Body of pancreas (tissue), 4 donors: Measurements from ENCODE around the gene SRSF12. TPM values are rescaled to one million over a fixed set of nuclear protein-coding genes. Genes with fewer than 3 reads are reported as not detected.

Experiments used
- ATAC-seq: fragments of 150-250 bp; one replicate; pipeline ENCODE4 v1.9.1; 2016
- DNase-seq, 4 donors: peaks; one replicate each; pipeline ENCODE4 v3.0.0-alpha.2; 2019
- H3K27ac ChIP-seq, 4 donors: fragments of 200-600 bp; sonication (generic); 1 replicate in 3 of 4; 2 replicates in 1 of 4; pipeline versions ENCODE4 v1.5.1 to v1.6.1; 2016 to 2019; ENCODE audit warnings: mild to moderate bottlenecking in 1 of 4, mixed read lengths in 1 of 4, moderate library complexity in 1 of 4
- H3K27me3 ChIP-seq, 2 donors: fragments of 200-600 bp; sonication (generic); one replicate each; pipeline ENCODE4 v1.6.0; 2016; ENCODE audit warnings: mild to moderate bottlenecking in 1 of 2
- H3K36me3 ChIP-seq, 2 donors: fragments of 200-600 bp; sonication (generic); replicated peaks in 1 of 2; 2 replicates each; pipeline ENCODE4 v1.5.1; 2016; ENCODE audit warnings: low read depth in 2 of 2; ENCODE audit not compliant: insufficient read depth in 1 of 2
- H3K4me1 ChIP-seq: fragments of 200-600 bp; sonication (generic); one replicate; pipeline ENCODE4 v1.6.0; 2016
- H3K4me3 ChIP-seq, 2 donors: fragments of 200-600 bp; sonication (generic); 1 replicate in 1 of 2; 2 replicates in 1 of 2; pipeline ENCODE4 v1.5.1; 2016 to 2019
- H3K9me3 ChIP-seq, 3 donors: fragments of 200-600 bp; sonication (generic); 1 replicate in 2 of 3; 2 replicates in 1 of 3; pipeline ENCODE4 v1.5.1; 2016
- CTCF ChIP-seq, 7 experiments: fragments of 450-650 bp in 4 of 7; fragments of 200-600 bp in 3 of 7; sonication (generic) in 3 of 7; IDR thresholded peaks; one replicate each; pipeline ENCODE4 v1.5.1; 2016 to 2019; ENCODE audit warnings: antibody characterized with exemption in 7 of 7
- POLR2A ChIP-seq, 3 donors: fragments of 450-650 bp; IDR thresholded peaks; one replicate each; pipeline ENCODE4 v1.6.1; 2016; ENCODE audit warnings: antibody characterized with exemption in 3 of 3, mild to moderate bottlenecking in 2 of 3
- WGBS, 2 donors: methylation state at CpG; one replicate each; pipeline ENCODE4 v1.1.5; 2017; 5-methylcytosine and 5-hydroxymethylcytosine counted together
- intact Hi-C: fragments of 100-400 bp; cut with DNase I; formaldehyde crosslinking; loops from one replicate; pipeline ENCODE4 v1.15.1; 2023
- total RNA-seq, 2 donors: library from RNA; depleted of rRNA; stranded (reverse); fragments of >200 nt; gene quantifications; one replicate each; pipeline ENCODE4 v1.1.0, GENCODE V29; 2016

Gene SRSF12
- total RNA-seq, 2 donors from 2014 or later = 0.52 to 0.99 TPM

DNA sequence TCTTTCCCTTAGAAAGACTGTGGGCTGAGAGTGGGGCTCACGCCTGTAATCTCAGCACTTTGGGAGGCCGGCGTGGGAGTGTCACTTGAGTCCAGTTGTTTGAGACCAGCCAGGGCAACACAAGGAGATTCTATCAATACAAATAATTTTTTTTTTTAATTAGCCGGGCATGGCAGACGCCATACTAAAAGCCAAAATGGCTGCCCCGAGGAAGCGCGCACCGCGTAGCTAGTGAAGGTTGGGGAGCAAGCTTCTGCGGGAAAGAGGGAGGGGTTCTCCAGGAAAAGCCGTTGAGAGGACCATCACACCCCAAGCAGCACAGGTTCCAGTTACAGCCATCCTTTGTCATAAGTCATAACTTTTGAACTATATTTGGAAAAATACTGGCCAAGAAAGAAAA, 58.6 kb downstream of the SRSF12 start:
- ATAC-seq = no peak
- Histone ChIP-seq H3K27ac (no peak overlapping the region), H3K9me3 (no peaks in the 10 kb centered on the region), H3K4me1 (no peaks in the 10 kb centered on the region), H3K36me3 (no peaks in the 10 kb centered on the region), H3K4me3 (no peak overlapping the region), H3K27me3 (no peaks in the 10 kb centered on the region)
- DNase-seq = no peak
- TF ChIP-seq POLR2A (IDR thresholded peaks at IDR 0.05) (no peak), CTCF (IDR thresholded peaks at IDR 0.05) (no peak)
- intact Hi-C loops = no loop called here
- 90 to 92% methylated on average over 11 to 12 of the region's 12 CpGs for WGBS, 2 donors

GRCh38 chr6:89058627-89059026, 59.2 kb downstream of the SRSF12 start:
- H3K36me3 ChIP-seq = no peaks in the 10 kb centered on the region
- no peaks in the 10 kb centered on the region for H3K27me3 ChIP-seq
- H3K27ac ChIP-seq = no peak overlapping the region
- no peaks in the 10 kb centered on the region for H3K4me1 ChIP-seq
- WGBS, 2 donors = 67 to 73% methylated on average over 5 of the region's 5 CpGs
- no peaks in the 10 kb centered on the region for H3K9me3 ChIP-seq
- ATAC-seq (no peak), DNase-seq (no peak)
- intact Hi-C loops = no loop called here
- H3K4me3 ChIP-seq = no peak overlapping the region
- TF ChIP-seq POLR2A (IDR thresholded peaks at IDR 0.05) (no peak), CTCF (IDR thresholded peaks at IDR 0.05) (no peak)

- H3K36me3 ChIP-seq = no peaks in the 10 kb centered on the region
- DNase-seq (no peak), ATAC-seq (no peak)
- H3K27ac ChIP-seq = no peak overlapping the region
- TF ChIP-seq POLR2A (IDR thresholded peaks at IDR 0.05) (no peak), CTCF (IDR thresholded peaks at IDR 0.05) (no peak)
- 74 to 85% methylated on average over 2 of the region's 2 CpGs for WGBS, 2 donors
- H3K4me1 ChIP-seq = no peaks in the 10 kb centered on the region
- H3K4me3 ChIP-seq = no peak overlapping the region
- H3K9me3 ChIP-seq = no peaks in the 10 kb centered on the region
- intact Hi-C loops = no loop called here
- no peaks in the 10 kb centered on the region for H3K27me3 ChIP-seq
These were observed 60.1 kb downstream of the SRSF12 start for GRCh38 chr6:89057759-89058158.

GRCh38 chr6:89054208-89054607, 63.7 kb downstream of the SRSF12 start:
- intact Hi-C loops = no loop called here
- H3K27ac ChIP-seq = no peak overlapping the region
- no peaks in the 10 kb centered on the region for H3K27me3 ChIP-seq
- peaks cover 16% of the 10 kb centered on the region for H3K4me1 ChIP-seq
- H3K36me3 ChIP-seq = no peaks in the 10 kb centered on the region
- TF ChIP-seq POLR2A (IDR thresholded peaks at IDR 0.05) (no peak), CTCF (IDR thresholded peaks at IDR 0.05) (no peak)
- WGBS, 2 donors = 81 to 92% methylated on average over 4 of the region's 4 CpGs
- ATAC-seq = no peak
- no peaks in the 10 kb centered on the region for H3K9me3 ChIP-seq
- H3K4me3 ChIP-seq = no peak overlapping the region
- no peak for DNase-seq

DNA sequence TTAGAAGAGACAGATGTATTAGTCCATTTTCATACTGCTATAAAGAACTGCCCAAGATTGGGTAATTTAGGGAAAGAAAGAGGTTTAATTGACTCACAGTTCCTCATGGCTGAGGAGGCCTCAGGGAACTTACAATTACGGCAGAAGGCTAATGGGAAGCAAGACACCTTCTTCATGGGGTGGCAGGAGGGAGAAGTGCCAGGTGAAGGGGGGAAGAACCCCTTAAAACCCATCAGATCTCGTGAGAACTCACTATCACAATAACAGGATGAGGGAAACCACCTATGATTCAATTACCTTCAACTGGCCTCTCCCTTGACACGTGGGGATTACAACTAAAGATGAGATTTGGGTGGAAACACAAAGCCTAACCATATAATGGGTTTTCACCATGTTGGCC, 66.2 kb downstream of the SRSF12 start:
- no peaks in the 10 kb centered on the region for H3K27me3 ChIP-seq
- H3K27ac ChIP-seq = no peak overlapping the region
- intact Hi-C loops = no loop called here
- no peak for DNase-seq
- no peak for TF ChIP-seq POLR2A (IDR thresholded peaks at IDR 0.05)
- TF ChIP-seq CTCF (IDR thresholded peaks at IDR 0.05) = no peak
- H3K4me3 ChIP-seq = no peak overlapping the region
- H3K36me3 ChIP-seq = no peaks in the 10 kb centered on the region
- no peak for ATAC-seq
- H3K9me3 ChIP-seq = no peaks in the 10 kb centered on the region
- WGBS, 2 donors = 73% methylated on average over 3 of the region's 3 CpGs
- H3K4me1 ChIP-seq = peaks cover 20% of the 10 kb centered on the region
